CD14-positive monocyte (primary cell): ENCODE data around the gene SRP9. TPM values are rescaled to one million over a fixed set of nuclear protein-coding genes. Genes with fewer than 3 reads are reported as not detected.

Experiments
- DNase-seq, 3 donors: peaks; one replicate each; pipeline ENCODE4 v3.0.0-alpha.2; 2011 to 2022
- H2AFZ ChIP-seq: 2 replicates; pipeline ENCODE4 v1.6.0; 2012; ENCODE audit warnings: mild to moderate bottlenecking, low read depth, low read length, inconsistent platforms; ENCODE audit not compliant: insufficient read depth, poor library complexity, severe bottlenecking
- H3K27ac ChIP-seq, 2 donors: 1 replicate in 1 of 2; 2 replicates in 1 of 2; pipeline ENCODE4 v1.5.1; 2012 to 2013; ENCODE audit warnings: low read length in 2 of 2, control low read depth in 1 of 2, inconsistent platforms in 1 of 2, low read depth in 1 of 2, mild to moderate bottlenecking in 1 of 2
- H3K27me3 ChIP-seq, 2 donors: one replicate each; pipeline versions ENCODE4 v1.6.0 to v1.6.1; 2011 to 2013; ENCODE audit warnings: low read length in 2 of 2; ENCODE audit not compliant: control insufficient read depth in 2 of 2, insufficient read depth in 2 of 2
- H3K36me3 ChIP-seq, 2 donors: replicated peaks in 1 of 2; 1 replicate in 1 of 2; 2 replicates in 1 of 2; pipeline versions ENCODE4 v1.5.1 to v1.6.1; 2012 to 2013; ENCODE audit warnings: low read length in 2 of 2, control low read depth in 1 of 2, inconsistent platforms in 1 of 2, mild to moderate bottlenecking in 1 of 2; ENCODE audit not compliant: insufficient read depth in 2 of 2, control insufficient read depth in 1 of 2
- H3K4me1 ChIP-seq, 2 donors: 1 replicate in 1 of 2; 2 replicates in 1 of 2; pipeline versions ENCODE4 v1.5.1 to v1.6.1; 2012 to 2013; ENCODE audit warnings: low read length in 2 of 2, control low read depth in 1 of 2, inconsistent platforms in 1 of 2, mild to moderate bottlenecking in 1 of 2, moderate library complexity in 1 of 2; ENCODE audit not compliant: insufficient read depth in 2 of 2, control insufficient read depth in 1 of 2
- H3K4me2 ChIP-seq: replicated peaks from 2 replicates; pipeline ENCODE3; 2012; ENCODE audit warnings: low read length, moderate library complexity, mild to moderate bottlenecking; ENCODE audit not compliant: poor library complexity, severe bottlenecking; ENCODE audit errors: extremely low read depth
- H3K4me3 ChIP-seq, 3 experiments: fragments of 200-600 bp in 1 of 3; sonication (generic) in 1 of 3; replicated peaks in 1 of 3; 1 replicate in 2 of 3; 2 replicates in 1 of 3; pipeline ENCODE4 v1.5.1; 2011 to 2013; ENCODE audit warnings: low read length in 3 of 3, mild to moderate bottlenecking in 3 of 3, control low read depth in 2 of 3, low read depth in 2 of 3, inconsistent platforms in 1 of 3, moderate library complexity in 1 of 3
- H3K79me2 ChIP-seq: 2 replicates; pipeline ENCODE4 v1.6.0; 2012; ENCODE audit warnings: mild to moderate bottlenecking, control low read depth, inconsistent platforms, low read length, moderate library complexity; ENCODE audit not compliant: insufficient read depth
- H3K9ac ChIP-seq: 2 replicates; pipeline ENCODE4 v1.6.0; 2017; ENCODE audit warnings: low read length, mild to moderate bottlenecking; ENCODE audit not compliant: insufficient read depth, poor library complexity, severe bottlenecking
- H3K9me3 ChIP-seq, 2 donors: replicated peaks in 1 of 2; 1 replicate in 1 of 2; 2 replicates in 1 of 2; pipeline versions ENCODE4 v1.5.1 to v1.6.1; 2012 to 2013; ENCODE audit warnings: low read length in 2 of 2, control low read depth in 1 of 2; ENCODE audit not compliant: control insufficient read depth in 1 of 2, insufficient read depth in 1 of 2
- H4K20me1 ChIP-seq: 2 replicates; pipeline ENCODE4 v1.6.0; 2012; ENCODE audit warnings: mild to moderate bottlenecking, low read length, control low read depth, moderate library complexity; ENCODE audit not compliant: insufficient read depth
- H3K27ac Mint-ChIP-seq, 7 donors: one replicate each; pipeline ENCODE4 v1.8.0; 2020; ENCODE audit warnings: mild to moderate bottlenecking in 7 of 7, mixed read lengths in 7 of 7, moderate library complexity in 6 of 7, inconsistent platforms in 2 of 7
- H3K27me3 Mint-ChIP-seq, 3 donors: one replicate each; pipeline ENCODE4 v1.8.0; 2021 to 2022; ENCODE audit warnings: low read depth in 3 of 3, mild to moderate bottlenecking in 3 of 3, mixed read lengths in 3 of 3, moderate library complexity in 3 of 3, inconsistent platforms in 1 of 3
- H3K36me3 Mint-ChIP-seq, 2 donors: one replicate each; pipeline ENCODE4 v1.8.0; 2020; ENCODE audit warnings: mixed read lengths in 2 of 2, inconsistent platforms in 1 of 2, mild to moderate bottlenecking in 1 of 2
- H3K4me1 Mint-ChIP-seq: one replicate; pipeline ENCODE4 v1.8.0; 2020; ENCODE audit warnings: mild to moderate bottlenecking, mixed read lengths
- H3K4me3 Mint-ChIP-seq, 2 donors: one replicate each; pipeline ENCODE4 v1.8.0; 2020; ENCODE audit warnings: mild to moderate bottlenecking in 2 of 2, mixed read lengths in 2 of 2, moderate library complexity in 1 of 2
- H3K9me3 Mint-ChIP-seq, 7 donors: one replicate each; pipeline ENCODE4 v1.8.0; 2020 to 2022; ENCODE audit warnings: mixed read lengths in 7 of 7, mild to moderate bottlenecking in 6 of 7, moderate library complexity in 6 of 7, inconsistent platforms in 2 of 7
- WGBS: methylation state at CpG from one replicate; pipeline ENCODE4 v1.1.5; 2013; ENCODE audit warnings: missing lambda C conversion rate; ENCODE audit not compliant: insufficient coverage; 5-methylcytosine and 5-hydroxymethylcytosine counted together
- intact Hi-C, 2 donors: fragments of 100-400 bp; cut with micrococcal nuclease; formaldehyde crosslinking; loops; one replicate each; pipeline versions ENCODE4 v1.15.0 to v1.15.1; 2023
- polyA plus RNA-seq, 3 donors: library from polyadenylated mRNA; depleted of rRNA in 1 of 3; unstranded in 2 of 3; stranded (reverse) in 1 of 3; fragments of 300-500 nt in 2 of 3; fragments of >200 nt in 1 of 3; fragmentation: Illumina TruSeq in 2 of 3; gene quantifications; 1 replicate in 2 of 3; 2 replicates in 1 of 3; pipeline ENCODE4 v1.2.3, GENCODE V29; 2012 to 2021
- TF ChIP-seq, protein P1 (sequence below): fragments of 200-600 bp; IDR thresholded peaks from one replicate; pipeline ENCODE4 v1.8.0; 2022; ENCODE audit warnings: antibody characterized with exemption, mild to moderate bottlenecking

The SRP9 gene
- polyA plus RNA-seq, 3 donors, result 89.5 to 329 (median 281) TPM

DNA sequence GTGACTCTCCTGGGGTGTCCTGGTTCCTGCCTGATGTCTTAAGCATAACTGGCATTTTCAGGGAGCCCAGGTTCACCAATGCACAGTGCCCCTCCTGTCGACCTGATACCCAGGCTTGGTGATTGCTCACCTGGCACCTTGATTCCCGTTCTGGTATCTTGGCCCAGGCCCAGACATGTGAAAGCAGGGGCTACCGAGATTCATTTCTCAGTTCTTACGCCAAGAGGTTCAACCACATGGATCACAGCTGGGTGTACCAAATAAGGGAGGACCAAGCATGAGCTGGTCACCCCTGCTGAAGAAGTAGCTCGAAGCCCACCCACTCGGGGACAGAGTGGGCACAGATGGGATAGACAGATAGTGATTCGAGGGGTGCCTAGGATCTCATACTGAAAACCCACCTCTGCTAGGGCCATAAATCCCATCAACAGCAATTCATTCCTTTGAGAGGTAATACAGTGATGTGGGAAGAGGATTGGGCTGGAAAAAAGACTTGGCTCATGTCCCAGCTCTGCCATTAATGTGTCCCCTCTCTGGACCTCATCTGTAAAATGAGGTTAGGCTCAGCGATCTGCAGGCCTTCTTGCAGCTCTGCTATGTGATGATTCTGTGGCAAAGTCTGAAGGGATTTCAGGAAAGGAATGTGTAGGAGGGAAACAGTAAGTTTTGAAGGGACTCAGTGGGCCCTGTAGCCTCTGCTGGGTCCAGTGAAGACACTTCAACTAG is 35.0 kb downstream of the SRP9 start:
- peaks cover 50% of the 10 kb centered on the region for H3K4me1 Mint-ChIP-seq
- peaks cover 5% of the 10 kb centered on the region for H3K79me2 ChIP-seq
- H3K9me3 Mint-ChIP-seq, result no peaks in the 10 kb centered on the region
- no peaks in the 10 kb centered on the region for H3K36me3 ChIP-seq
- H3K4me1 ChIP-seq, result peaks cover 40 to 48% of the 10 kb centered on the region in 2 donors
- H3K4me3 Mint-ChIP-seq, result peak overlapping the region in 1 of 2 donors; percentile 13
- H4K20me1 ChIP-seq, result no peaks in the 10 kb centered on the region
- intact Hi-C loops, result no loop called here
- peaks cover 13 to 14% (median 13%) of the 10 kb centered on the region in 3 donors for H3K27me3 Mint-ChIP-seq
- TF ChIP-seq, protein P1, sequence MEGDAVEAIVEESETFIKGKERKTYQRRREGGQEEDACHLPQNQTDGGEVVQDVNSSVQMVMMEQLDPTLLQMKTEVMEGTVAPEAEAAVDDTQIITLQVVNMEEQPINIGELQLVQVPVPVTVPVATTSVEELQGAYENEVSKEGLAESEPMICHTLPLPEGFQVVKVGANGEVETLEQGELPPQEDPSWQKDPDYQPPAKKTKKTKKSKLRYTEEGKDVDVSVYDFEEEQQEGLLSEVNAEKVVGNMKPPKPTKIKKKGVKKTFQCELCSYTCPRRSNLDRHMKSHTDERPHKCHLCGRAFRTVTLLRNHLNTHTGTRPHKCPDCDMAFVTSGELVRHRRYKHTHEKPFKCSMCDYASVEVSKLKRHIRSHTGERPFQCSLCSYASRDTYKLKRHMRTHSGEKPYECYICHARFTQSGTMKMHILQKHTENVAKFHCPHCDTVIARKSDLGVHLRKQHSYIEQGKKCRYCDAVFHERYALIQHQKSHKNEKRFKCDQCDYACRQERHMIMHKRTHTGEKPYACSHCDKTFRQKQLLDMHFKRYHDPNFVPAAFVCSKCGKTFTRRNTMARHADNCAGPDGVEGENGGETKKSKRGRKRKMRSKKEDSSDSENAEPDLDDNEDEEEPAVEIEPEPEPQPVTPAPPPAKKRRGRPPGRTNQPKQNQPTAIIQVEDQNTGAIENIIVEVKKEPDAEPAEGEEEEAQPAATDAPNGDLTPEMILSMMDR, result no peak
- peak overlapping the region; percentile 78 for H3K4me2 ChIP-seq
- peak overlapping the region in 6 of 7 donors; percentile 28 to 92 (median 48) for H3K27ac Mint-ChIP-seq
- no peaks in the 10 kb centered on the region for H3K9me3 ChIP-seq
- peaks cover 0 to 3% of the 10 kb centered on the region in 2 donors for H3K27me3 ChIP-seq
- DNase-seq, result no peak
- H3K9ac ChIP-seq, result peak overlapping the region; percentile 42
- H3K27ac ChIP-seq, result peak overlapping the region; percentile 71 to 78
- H2AFZ ChIP-seq, result peak overlapping the region; percentile 75
- peaks cover 0 to 3% of the 10 kb centered on the region in 2 donors for H3K36me3 Mint-ChIP-seq
- WGBS, result 82% methylated on average over 5 of the region's 8 CpGs
- peak overlapping the region in 1 of 3 experiments; percentile 69 for H3K4me3 ChIP-seq

DNA sequence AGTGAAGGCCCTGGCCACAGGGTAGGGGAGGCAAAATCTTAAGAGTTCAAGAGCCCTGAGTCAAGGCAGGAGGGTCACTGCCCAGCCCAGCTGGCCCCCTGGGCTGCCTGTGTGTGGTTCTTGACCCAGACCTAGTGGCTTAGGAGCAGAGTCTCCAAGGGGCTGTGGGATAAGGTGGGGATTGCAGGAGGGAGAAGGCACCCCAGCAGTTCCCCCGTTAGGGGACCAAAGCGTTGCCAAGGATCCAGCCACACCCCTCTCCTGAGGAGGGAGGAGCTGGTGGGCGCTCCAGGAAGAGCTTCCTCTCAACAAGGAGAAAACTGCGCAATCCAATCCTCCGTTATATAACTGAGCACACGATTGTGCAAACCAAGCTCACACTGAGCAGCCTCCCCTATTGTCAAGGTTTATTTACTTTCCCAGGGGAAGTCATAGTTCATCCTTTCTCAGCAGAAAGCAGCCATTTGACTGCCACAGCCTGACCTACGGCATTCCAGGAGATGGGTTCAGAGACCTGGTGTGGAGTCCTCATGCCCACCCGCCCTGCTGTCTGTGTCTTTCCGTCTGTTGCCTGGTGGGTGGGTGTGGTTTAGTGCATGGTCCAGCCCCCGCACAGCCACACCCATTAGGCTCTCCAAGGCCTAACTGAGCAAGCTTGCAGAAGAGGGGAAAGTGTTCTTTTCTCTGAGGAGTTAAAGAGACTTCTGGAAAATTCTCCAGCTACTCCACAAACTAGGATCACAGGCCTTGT is 35.8 kb downstream of the SRP9 start:
- Histone ChIP-seq H3K4me1 (peaks cover 44 to 51% of the 10 kb centered on the region in 2 donors), H3K9me3 (no peaks in the 10 kb centered on the region), H4K20me1 (no peaks in the 10 kb centered on the region), H3K27ac (peak overlapping the region; percentile 71 to 78), H3K79me2 (peaks cover 5% of the 10 kb centered on the region), H3K36me3 (no peaks in the 10 kb centered on the region), H3K9ac (peak overlapping the region; percentile 42), H3K4me3 (peak overlapping the region; percentile 28 to 69 (median 33)), H2AFZ (peak overlapping the region; percentile 75), H3K27me3 (peaks cover 0 to 3% of the 10 kb centered on the region in 2 donors), H3K4me2 (peak overlapping the region; percentile 78)
- intact Hi-C loops, result no loop called here
- Mint-ChIP-seq H3K9me3 (no peaks in the 10 kb centered on the region), H3K27me3 (peaks cover 10 to 14% (median 12%) of the 10 kb centered on the region in 3 donors), H3K36me3 (peaks cover 0 to 3% of the 10 kb centered on the region in 2 donors), H3K27ac (peak overlapping the region; percentile 70 to 92 (median 84)), H3K4me1 (peaks cover 55% of the 10 kb centered on the region), H3K4me3 (peak overlapping the region; percentile 66 to 84)
- 0% methylated on average over 4 of the region's 10 CpGs for WGBS
- peak; percentile 48 to 68 (median 55) for DNase-seq
- TF ChIP-seq, protein P1, result no peak
